Transverse colon (tissue), 3 donors: ENCODE measurements around the gene ELK4.

Experiments used
- CTCF ChIP-seq, 5 experiments: fragments of 200-600 bp in 3 of 5; fragments of 450-650 bp in 2 of 5; sonication (generic) in 3 of 5; IDR thresholded peaks; 1 replicate in 2 of 5; 2 replicates in 3 of 5; pipeline ENCODE4 v1.5.1; 2016 to 2017; ENCODE audit warnings: antibody characterized with exemption in 5 of 5, inconsistent platforms in 3 of 5, mild to moderate bottlenecking in 2 of 5, moderate library complexity in 1 of 5
- EP300 ChIP-seq: sonication (generic); formaldehyde crosslinking; IDR thresholded peaks from one replicate; pipeline ENCODE4 v1.6.1; 2017; ENCODE audit warnings: antibody characterized with exemption, low read depth
- POLR2A ChIP-seq: fragments of 450-650 bp; IDR thresholded peaks from one replicate; pipeline ENCODE4 v1.6.1; 2016; ENCODE audit warnings: antibody characterized with exemption, mild to moderate bottlenecking, moderate library complexity

GRCh38 chr1:205604059-205604458 is 27.8 kb downstream of the ELK4 start:
- TF ChIP-seq CTCF (IDR thresholded peaks at IDR 0.05): no peak
- TF ChIP-seq POLR2A: no peak
- TF ChIP-seq EP300: no peak
